HG03378 (cell line): ENCODE data around the gene SLC23A1.
A peak's percentile ranks its signal among the peaks of the same experiment; 100 is the strongest.

ENCODE experiments used
- ATAC-seq: cut with Tn5 transposase; IDR thresholded peaks from one replicate; pipeline ENCODE4 v1.9.1; 2021; ENCODE audit warnings: mild to moderate bottlenecking, moderate library complexity; ENCODE audit not compliant: unreplicated experiment

The SLC23A1 gene

GRCh38 chr5:139407517-139407916, 24.4 kb upstream of the SLC23A1 start:
- ATAC-seq: no peak

GRCh38 chr5:139406963-139407362, 23.9 kb upstream of the SLC23A1 start:
- ATAC-seq: no peak

GRCh38 chr5:139404484-139404840, 21.4 kb upstream of the SLC23A1 start:
- no peak for ATAC-seq

- ATAC-seq: peak; percentile 79
Measured at GRCh38 chr5:139403787-139404483, 20.8 kb upstream of the SLC23A1 start, which contains the start of gene SPATA24. Gene SPATA24, minus strand, starts transcription at chr5:139404089. Its CDS starts 29 bp downstream, at chr5:139404060.

GRCh38 chr5:139403418-139403786, 20.3 kb upstream of the SLC23A1 start:
- ATAC-seq: no peak

- no peak for ATAC-seq
Measured at GRCh38 chr5:139402561-139403158, 19.6 kb upstream of the SLC23A1 start.

- ATAC-seq: no peak
Measured at GRCh38 chr5:139401546-139401945, 18.4 kb upstream of the SLC23A1 start.

- ATAC-seq: no peak
Measured at GRCh38 chr5:139399501-139400121, 16.5 kb upstream of the SLC23A1 start.

GRCh38 chr5:139397921-139398320, 14.8 kb upstream of the SLC23A1 start:
- ATAC-seq: no peak

- no peak for ATAC-seq
Measured at GRCh38 chr5:139396691-139397090, 13.6 kb upstream of the SLC23A1 start.

- ATAC-seq: no peak
Measured at GRCh38 chr5:139395844-139396640, 12.9 kb upstream of the SLC23A1 start.

- no peak for ATAC-seq
Measured at GRCh38 chr5:139394654-139395566, 11.8 kb upstream of the SLC23A1 start, which contains the start of gene PROB1. Gene PROB1, minus strand, starts transcription at chr5:139395104. Its CDS starts 23 bp downstream, at chr5:139395081.

GRCh38 chr5:139394123-139394653, 11.1 kb upstream of the SLC23A1 start:
- ATAC-seq: no peak

- ATAC-seq: no peak
Measured at GRCh38 chr5:139393497-139394122, 10.5 kb upstream of the SLC23A1 start.

- ATAC-seq: peak; percentile 37
Measured at GRCh38 chr5:139392678-139393496, 9.8 kb upstream of the SLC23A1 start.

GRCh38 chr5:139392324-139392677, 9.2 kb upstream of the SLC23A1 start:
- ATAC-seq: no peak

GRCh38 chr5:139391570-139392323, 8.7 kb upstream of the SLC23A1 start:
- ATAC-seq: no peak
